GM12878 (cell line): ENCODE measurements around the gene KDM6A. TPM values are rescaled to one million over a fixed set of nuclear protein-coding genes. Genes with fewer than 3 reads are reported as not detected.

Experiments
- ATAC-seq: fragments of 200-7000 bp; cut with Tn5 transposase; 3 replicates; pipeline ENCODE4 v1.9.1; 2020; ENCODE audit warnings: mild to moderate bottlenecking, moderate library complexity
- BruUV-seq: library from RNA; stranded (reverse); fragments of 400-500 nt; replicated peaks from 2 replicates; lab custom pipeline; 2021; lab: Mats Ljungman, UMichigan
- CTCF ChIA-PET: fragments of 300-600 bp; sonication (Branson Sonifier 250); formaldehyde crosslinking; extraction: SDS; loops from one replicate; lab custom pipeline; 2021; ENCODE audit warnings: inconsistent platforms; lab: Yijun Ruan, JAX
- POLR2A ChIA-PET: fragments of 350-600 bp; formaldehyde crosslinking; extraction: SDS; loops from one replicate; lab custom pipeline; 2021; ENCODE audit warnings: inconsistent platforms; lab: Charles Lee
- RAD21 ChIA-PET: fragments of 300-600 bp; sonication (Branson Sonifier 250); formaldehyde crosslinking; loops from one replicate; lab custom pipeline; 2023; ENCODE audit warnings: antibody characterized with exemption; ENCODE audit not compliant: unreplicated experiment; lab: Charles Lee
- SMC1A ChIA-PET: fragments of 300-600 bp; sonication (Branson Sonifier 250); formaldehyde crosslinking; loops from one replicate; lab custom pipeline; 2023; ENCODE audit not compliant: unreplicated experiment, uncharacterized antibody; lab: Charles Lee
- DNase-seq: peaks from one replicate; pipeline ENCODE4 v3.0.0-alpha.2; 2011; ENCODE audit warnings: low read depth, low spot score
- FAIRE-seq: peaks from 3 replicates; lab custom pipeline; 2011; peaks lifted over from hg19 to GRCh38; lab: Jason Lieb, UNC
- H2AFZ ChIP-seq: 2 replicates; pipeline ENCODE4 v1.6.0; 2011; ENCODE audit warnings: low read depth, low read length, control low read depth; ENCODE audit not compliant: control insufficient read depth
- H3K27ac ChIP-seq: 2 replicates; pipeline ENCODE4 v1.5.1; 2011; ENCODE audit warnings: control low read depth; ENCODE audit not compliant: control insufficient read depth, insufficient read depth
- H3K27me3 ChIP-seq, 2 experiments: replicated peaks in 1 of 2; 2 replicates each; pipeline versions ENCODE4 v1.6.0 to v1.6.1; 2011; ENCODE audit warnings: low read length in 1 of 2; ENCODE audit not compliant: control insufficient read depth in 2 of 2, insufficient read depth in 2 of 2
- H3K36me3 ChIP-seq, 2 experiments: 2 replicates each; pipeline ENCODE4 v1.5.1; 2011; ENCODE audit warnings: low read length in 1 of 2; ENCODE audit not compliant: control insufficient read depth in 2 of 2, insufficient read depth in 2 of 2
- H3K4me1 ChIP-seq: 2 replicates; pipeline ENCODE4 v1.6.1; 2011; ENCODE audit warnings: mild to moderate bottlenecking, low read length, moderate library complexity, mixed read lengths; ENCODE audit not compliant: control insufficient read depth, insufficient read depth
- H3K4me2 ChIP-seq: 2 replicates; pipeline ENCODE4 v1.6.0; 2011; ENCODE audit warnings: control low read depth; ENCODE audit not compliant: control insufficient read depth, insufficient read depth
- H3K4me3 ChIP-seq: fragments of 200-600 bp; sonication (generic); 2 replicates; pipeline ENCODE4 v1.5.1; 2016
- H3K79me2 ChIP-seq: 2 replicates; pipeline ENCODE4 v1.6.0; 2011; ENCODE audit warnings: low read length; ENCODE audit not compliant: control insufficient read depth, insufficient read depth
- H3K9ac ChIP-seq: 2 replicates; pipeline ENCODE4 v1.8.0; 2011; ENCODE audit warnings: low read length, control low read depth, mixed read lengths; ENCODE audit not compliant: control insufficient read depth, insufficient read depth
- H3K9me3 ChIP-seq: replicated peaks from 3 replicates; pipeline ENCODE4 v1.5.1; 2011; ENCODE audit warnings: mild to moderate bottlenecking, low read length; ENCODE audit not compliant: control insufficient read depth, insufficient read depth
- H4K20me1 ChIP-seq: 2 replicates; pipeline ENCODE4 v1.6.0; 2011; ENCODE audit not compliant: control insufficient read depth, insufficient read depth
- CHD1 ChIP-seq: IDR thresholded peaks from 2 replicates; pipeline ENCODE4 v1.6.1; 2012; ENCODE audit warnings: low read depth, low read length, improper control_type of control experiment
- CREM ChIP-seq: IDR thresholded peaks from 2 replicates; pipeline ENCODE4 v1.6.1; 2014; ENCODE audit warnings: antibody characterized with exemption, low read depth
- EP300 ChIP-seq, 2 experiments: fragments of 150-350 bp in 1 of 2; IDR thresholded peaks; 2 replicates each; pipeline ENCODE4 v1.6.1; 2011 to 2012; ENCODE audit warnings: low read depth in 2 of 2, low read length in 2 of 2, borderline replicate concordance in 1 of 2, improper control_type of control experiment in 1 of 2, inconsistent platforms in 1 of 2; ENCODE audit not compliant: control insufficient read depth in 1 of 2
- FOS ChIP-seq: IDR thresholded peaks from 3 replicates; pipeline ENCODE4 v1.6.1; 2011; ENCODE audit warnings: borderline replicate concordance; ENCODE audit not compliant: insufficient read length; ENCODE audit errors: extremely low read depth
- FOXK2 ChIP-seq: fragments of 450-650 bp; IDR thresholded peaks from 2 replicates; pipeline ENCODE4 v1.6.1; 2017; ENCODE audit warnings: mild to moderate bottlenecking, moderate library complexity
- IRF3 ChIP-seq: fragments of 450-650 bp; IDR thresholded peaks from 2 replicates; pipeline ENCODE4 v1.6.1; 2014; ENCODE audit warnings: mild to moderate bottlenecking
- NR2F1 ChIP-seq: fragments of 450-650 bp; conservative IDR thresholded peaks from 2 replicates; pipeline ENCODE4 v1.6.1; 2017; ENCODE audit warnings: mild to moderate bottlenecking
- SP1 ChIP-seq: IDR thresholded peaks from one replicate; pipeline ENCODE4 v1.6.1; 2011; ENCODE audit warnings: low read depth, low read length
- SUZ12 ChIP-seq: fragments of 200-600 bp; sonication (generic); IDR thresholded peaks from one replicate; pipeline ENCODE4 v1.6.1; 2018; ENCODE audit warnings: antibody characterized with exemption, mild to moderate bottlenecking; ENCODE audit not compliant: unreplicated experiment
- TBL1XR1 ChIP-seq: IDR thresholded peaks from 2 replicates; pipeline ENCODE4 v1.6.1; 2012; ENCODE audit warnings: low read depth, low read length, improper control_type of control experiment
- ZNF274 ChIP-seq: IDR thresholded peaks from one replicate; pipeline ENCODE4 v1.8.0; 2011; ENCODE audit not compliant: insufficient read length, insufficient read depth
- WGBS: methylation state at CpG from one replicate; pipeline ENCODE4 v1.1.6; 2016; ENCODE audit warnings: low lambda C conversion rate; ENCODE audit not compliant: insufficient replicate concordance, insufficient coverage; ENCODE audit errors: missing lambda C conversion rate; 5-methylcytosine and 5-hydroxymethylcytosine counted together
- in situ Hi-C: fragments of 300-500 bp; cut with MboI; formaldehyde crosslinking; loops from 9 replicates; pipeline ENCODE4 v1.14.3; 2018; ENCODE audit warnings: mixed read lengths
- intact Hi-C: fragments of 100-400 bp; cut with micrococcal nuclease; formaldehyde crosslinking; loops from one replicate; pipeline ENCODE4 v1.14.2; 2022; ENCODE audit not compliant: unreplicated experiment
- polyA plus RNA-seq, 11 experiments: library from polyadenylated mRNA; depleted of rRNA in 4 of 11; unstranded in 6 of 11; stranded (reverse) in 5 of 11; fragments of >200 nt; fragmentation: Nextera tagmentation in 4 of 11; fragmentation: Illumina TruSeq in 1 of 11; extraction: Ambion mirVana in 4 of 11; extraction: Trizol in 1 of 11; gene quantifications; 1 replicate in 1 of 11; 2 replicates in 10 of 11; pipeline versions ENCODE4 v1.2.1 to v1.2.3, GENCODE V29; 2011 to 2016; ENCODE audit warnings: inconsistent platforms in 2 of 11, missing spikeins in 2 of 11, low read depth in 1 of 11
- total RNA-seq, 4 experiments: library from RNA; depleted of rRNA in 3 of 4; stranded (reverse); fragments of >200 nt in 3 of 4; fragmentation: Illumina TruSeq in 1 of 4; extraction: Trizol in 1 of 4; gene quantifications; 2 replicates each; pipeline versions ENCODE4 v1.2.1 to v1.2.3, GENCODE V29; 2013 to 2021
- TF ChIP-seq, protein P1 (sequence below): fragments of 450-650 bp; IDR thresholded peaks from 2 replicates; pipeline ENCODE4 v1.6.1; 2017; ENCODE audit warnings: antibody characterized with exemption, mild to moderate bottlenecking, moderate library complexity
- TF ChIP-seq, protein P2 (sequence below): IDR thresholded peaks from 2 replicates; pipeline ENCODE4 v1.6.1; 2011; ENCODE audit warnings: low read depth, low read length, improper control_type of control experiment, borderline replicate concordance

The KDM6A gene
- total and polyA plus RNA-seq, 10 of the 15 experiments (the other 5 are each of a cell fraction or from before 2014, with no cell fraction given): 7.9 to 29.0 (median 20.4) TPM

GRCh38 chrX:45150821-45151220, 277.8 kb downstream of the KDM6A start:
- WGBS: 47% methylated on average over 9 of the region's 9 CpGs
- TF ChIP-seq, protein P1, sequence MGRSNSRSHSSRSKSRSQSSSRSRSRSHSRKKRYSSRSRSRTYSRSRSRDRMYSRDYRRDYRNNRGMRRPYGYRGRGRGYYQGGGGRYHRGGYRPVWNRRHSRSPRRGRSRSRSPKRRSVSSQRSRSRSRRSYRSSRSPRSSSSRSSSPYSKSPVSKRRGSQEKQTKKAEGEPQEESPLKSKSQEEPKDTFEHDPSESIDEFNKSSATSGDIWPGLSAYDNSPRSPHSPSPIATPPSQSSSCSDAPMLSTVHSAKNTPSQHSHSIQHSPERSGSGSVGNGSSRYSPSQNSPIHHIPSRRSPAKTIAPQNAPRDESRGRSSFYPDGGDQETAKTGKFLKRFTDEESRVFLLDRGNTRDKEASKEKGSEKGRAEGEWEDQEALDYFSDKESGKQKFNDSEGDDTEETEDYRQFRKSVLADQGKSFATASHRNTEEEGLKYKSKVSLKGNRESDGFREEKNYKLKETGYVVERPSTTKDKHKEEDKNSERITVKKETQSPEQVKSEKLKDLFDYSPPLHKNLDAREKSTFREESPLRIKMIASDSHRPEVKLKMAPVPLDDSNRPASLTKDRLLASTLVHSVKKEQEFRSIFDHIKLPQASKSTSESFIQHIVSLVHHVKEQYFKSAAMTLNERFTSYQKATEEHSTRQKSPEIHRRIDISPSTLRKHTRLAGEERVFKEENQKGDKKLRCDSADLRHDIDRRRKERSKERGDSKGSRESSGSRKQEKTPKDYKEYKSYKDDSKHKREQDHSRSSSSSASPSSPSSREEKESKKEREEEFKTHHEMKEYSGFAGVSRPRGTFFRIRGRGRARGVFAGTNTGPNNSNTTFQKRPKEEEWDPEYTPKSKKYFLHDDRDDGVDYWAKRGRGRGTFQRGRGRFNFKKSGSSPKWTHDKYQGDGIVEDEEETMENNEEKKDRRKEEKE: no peak
- H3K27me3 ChIP-seq: no peaks in the 10 kb centered on the region; a peak in 1 of 4 replicates
- BruUV-seq: no TSS peak
- CTCF ChIA-PET: no interaction called here
- no peak overlapping the region for H3K4me2 ChIP-seq
- intact Hi-C loops (no loop called here), in situ Hi-C loops (no loop called here)
- H3K9ac ChIP-seq: no peak overlapping the region
- H3K4me1 ChIP-seq: no peaks in the 10 kb centered on the region
- no peaks in the 10 kb centered on the region for H3K79me2 ChIP-seq
- DNase-seq (no peak), FAIRE-seq (no peak), ATAC-seq (no peak)
- POLR2A ChIA-PET: no interaction called here
- H3K36me3 ChIP-seq: no peaks in the 10 kb centered on the region
- no peak overlapping the region for H3K27ac ChIP-seq
- H2AFZ ChIP-seq: no peak overlapping the region
- H3K9me3 ChIP-seq: no peaks in the 10 kb centered on the region
- SMC1A ChIA-PET: no interaction called here
- RAD21 ChIA-PET: no interaction called here
- no peaks in the 10 kb centered on the region for H4K20me1 ChIP-seq
- H3K4me3 ChIP-seq: no peak overlapping the region

DNA sequence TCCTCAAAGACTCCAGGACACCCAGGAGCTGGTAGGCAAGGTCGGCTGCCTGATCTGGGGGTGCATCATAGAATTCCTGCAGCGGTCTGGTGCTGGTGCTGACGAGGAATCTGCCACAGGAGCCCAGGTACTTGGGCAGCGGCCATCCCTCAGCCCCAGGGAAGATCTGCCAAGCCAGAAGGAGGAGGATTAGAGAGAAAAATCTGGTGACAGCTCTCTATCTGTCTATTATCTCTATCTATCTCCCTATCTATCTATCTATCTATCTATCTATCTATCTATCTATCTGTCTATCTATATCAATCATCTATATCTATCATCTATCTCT, 281.0 kb downstream of the KDM6A start:
- no TSS peak for BruUV-seq
- H3K79me2 ChIP-seq: no peaks in the 10 kb centered on the region
- ChIA-PET POLR2A (no interaction called here), SMC1A (no interaction called here), CTCF (no interaction called here), RAD21 (no interaction called here)
- no peak overlapping the region for H3K27ac ChIP-seq
- no peak overlapping the region for H3K4me3 ChIP-seq
- no peaks in the 10 kb centered on the region for H3K36me3 ChIP-seq
- H3K9ac ChIP-seq: no peak overlapping the region
- ATAC-seq: no peak
- no peaks in the 10 kb centered on the region for H3K9me3 ChIP-seq
- no peaks in the 10 kb centered on the region; a peak in 1 of 4 replicates for H3K27me3 ChIP-seq
- H4K20me1 ChIP-seq: no peaks in the 10 kb centered on the region
- DNase-seq: no peak
- in situ Hi-C loops (no loop called here), intact Hi-C loops (no loop called here)
- 12% methylated on average over 4 of the region's 4 CpGs for WGBS
- H2AFZ ChIP-seq: no peak overlapping the region
- FAIRE-seq: no peak
- no peak overlapping the region for H3K4me2 ChIP-seq
- no peaks in the 10 kb centered on the region for H3K4me1 ChIP-seq
- TF ChIP-seq CREM (no peak), CHD1 (no peak), EP300 (IDR thresholded peaks at IDR 0.05; ENCODE audit: borderline replicate concordance in 1 of 2, control insufficient read depth in 1 of 2, low read depth in 2 of 2, low read length in 2 of 2) (no peak), SUZ12 (no peak), FOXK2 (no peak), SP1 (no peak), FOS (no peak), TBL1XR1 (no peak), NR2F1 (no peak), IRF3 (no peak), ZNF274 (no peak)
- TF ChIP-seq, protein P2, sequence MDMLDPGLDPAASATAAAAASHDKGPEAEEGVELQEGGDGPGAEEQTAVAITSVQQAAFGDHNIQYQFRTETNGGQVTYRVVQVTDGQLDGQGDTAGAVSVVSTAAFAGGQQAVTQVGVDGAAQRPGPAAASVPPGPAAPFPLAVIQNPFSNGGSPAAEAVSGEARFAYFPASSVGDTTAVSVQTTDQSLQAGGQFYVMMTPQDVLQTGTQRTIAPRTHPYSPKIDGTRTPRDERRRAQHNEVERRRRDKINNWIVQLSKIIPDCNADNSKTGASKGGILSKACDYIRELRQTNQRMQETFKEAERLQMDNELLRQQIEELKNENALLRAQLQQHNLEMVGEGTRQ: no peak
